OCI-LY7 (cell line): ENCODE measurements around the gene CLEC12A.

Experiments
- EZH2phosphoT487 ChIP-seq: fragments of 200-600 bp; sonication (generic); IDR thresholded peaks from 2 replicates; pipeline ENCODE4 v1.6.1; 2018; ENCODE audit warnings: low read depth, borderline replicate concordance, mild to moderate bottlenecking, mixed run types, antibody characterized with exemption, low read length, moderate library complexity, mixed read lengths
- TF ChIP-seq, protein P1 (sequence below): fragments of 200-600 bp; sonication (generic); conservative IDR thresholded peaks from 2 replicates; pipeline ENCODE4 v1.5.1; 2014; ENCODE audit warnings: mild to moderate bottlenecking, antibody characterized with exemption, low read length, moderate library complexity, mixed read lengths

DNA sequence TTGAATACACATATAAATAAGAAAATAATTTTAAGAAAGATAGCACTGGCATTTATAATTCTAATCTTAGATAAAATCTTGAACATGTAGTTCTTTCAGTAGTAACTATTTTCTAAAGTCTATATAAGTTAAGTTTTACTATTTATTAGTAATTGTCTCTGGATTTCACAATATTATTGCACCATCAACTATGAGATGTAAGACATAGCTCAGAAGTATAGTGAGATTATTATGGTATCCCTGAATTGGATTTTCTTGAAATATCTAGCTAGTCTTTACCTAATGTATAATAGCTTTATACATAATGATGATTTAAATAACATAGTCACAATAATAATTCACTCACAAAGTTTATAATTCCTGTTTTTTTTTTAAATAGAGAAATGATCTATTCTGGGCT lies 6.7 kb downstream of the CLEC12A start:
- no peak for TF ChIP-seq EZH2phosphoT487
- TF ChIP-seq, protein P1, sequence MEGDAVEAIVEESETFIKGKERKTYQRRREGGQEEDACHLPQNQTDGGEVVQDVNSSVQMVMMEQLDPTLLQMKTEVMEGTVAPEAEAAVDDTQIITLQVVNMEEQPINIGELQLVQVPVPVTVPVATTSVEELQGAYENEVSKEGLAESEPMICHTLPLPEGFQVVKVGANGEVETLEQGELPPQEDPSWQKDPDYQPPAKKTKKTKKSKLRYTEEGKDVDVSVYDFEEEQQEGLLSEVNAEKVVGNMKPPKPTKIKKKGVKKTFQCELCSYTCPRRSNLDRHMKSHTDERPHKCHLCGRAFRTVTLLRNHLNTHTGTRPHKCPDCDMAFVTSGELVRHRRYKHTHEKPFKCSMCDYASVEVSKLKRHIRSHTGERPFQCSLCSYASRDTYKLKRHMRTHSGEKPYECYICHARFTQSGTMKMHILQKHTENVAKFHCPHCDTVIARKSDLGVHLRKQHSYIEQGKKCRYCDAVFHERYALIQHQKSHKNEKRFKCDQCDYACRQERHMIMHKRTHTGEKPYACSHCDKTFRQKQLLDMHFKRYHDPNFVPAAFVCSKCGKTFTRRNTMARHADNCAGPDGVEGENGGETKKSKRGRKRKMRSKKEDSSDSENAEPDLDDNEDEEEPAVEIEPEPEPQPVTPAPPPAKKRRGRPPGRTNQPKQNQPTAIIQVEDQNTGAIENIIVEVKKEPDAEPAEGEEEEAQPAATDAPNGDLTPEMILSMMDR, result no peak
